GM21423 (cell line): ENCODE data around the gene MYF5.
A peak's percentile ranks its signal among the peaks of the same experiment; 100 is the strongest.

Experiments
- ATAC-seq: cut with Tn5 transposase; IDR thresholded peaks from one replicate; pipeline ENCODE4 v1.9.1; 2021; ENCODE audit warnings: mild to moderate bottlenecking, moderate library complexity; ENCODE audit not compliant: unreplicated experiment

Gene MYF5

GRCh38 chr12:80707126-80707829, 9.4 kb upstream of the MYF5 start, which contains the start of gene MYF6:
Gene MYF6, plus strand, starts transcription at chr12:80707634. Its CDS starts 86 bp downstream, at chr12:80707720.
- no peak for ATAC-seq

- ATAC-seq = no peak
Measured at GRCh38 chr12:80707830-80708258, 8.9 kb upstream of the MYF5 start.

GRCh38 chr12:80708259-80708974, 8.3 kb upstream of the MYF5 start:
- no peak for ATAC-seq

GRCh38 chr12:80708975-80709328, 7.8 kb upstream of the MYF5 start:
- ATAC-seq = no peak

- peak; percentile 49 for ATAC-seq
Measured at GRCh38 chr12:80709811-80710726, 6.6 kb upstream of the MYF5 start.

GRCh38 chr12:80710727-80711449, 5.8 kb upstream of the MYF5 start:
- ATAC-seq = no peak

- ATAC-seq = no peak
Measured at GRCh38 chr12:80711866-80712265, 4.8 kb upstream of the MYF5 start.

GRCh38 chr12:80712866-80713265, 3.8 kb upstream of the MYF5 start:
- no peak for ATAC-seq

- no peak for ATAC-seq
Measured at GRCh38 chr12:80713419-80713818, 3.3 kb upstream of the MYF5 start.

GRCh38 chr12:80714055-80714454, 2.7 kb upstream of the MYF5 start:
- no peak for ATAC-seq

- ATAC-seq = no peak
Measured at GRCh38 chr12:80714846-80715245, 1.9 kb upstream of the MYF5 start.

- no peak for ATAC-seq
Measured at GRCh38 chr12:80715713-80716249, 931 bp upstream of the MYF5 start.

- ATAC-seq = no peak
Measured at GRCh38 chr12:80717856-80718255, 1.1 kb downstream of the MYF5 start.

GRCh38 chr12:80720516-80720915, 3.8 kb downstream of the MYF5 start:
- ATAC-seq = no peak

GRCh38 chr12:80721326-80721725, 4.6 kb downstream of the MYF5 start:
- no peak for ATAC-seq

GRCh38 chr12:80745851-80746505, 29.3 kb downstream of the MYF5 start:
- ATAC-seq = no peak

- no peak for ATAC-seq
Measured at GRCh38 chr12:80747800-80748199, 31.1 kb downstream of the MYF5 start.

- ATAC-seq = no peak
Measured at GRCh38 chr12:80749456-80749855, 32.7 kb downstream of the MYF5 start.

- ATAC-seq = no peak
Measured at GRCh38 chr12:80752464-80752863, 35.8 kb downstream of the MYF5 start.

GRCh38 chr12:80754274-80754673, 37.6 kb downstream of the MYF5 start:
- ATAC-seq = no peak
